SK-N-MC (cell line): ENCODE results near the gene CELSR1.

Source experiments
- EZH2 ChIP-seq: fragments of 200-600 bp; sonication (generic); IDR thresholded peaks from one replicate; pipeline ENCODE4 v1.6.1; 2017; ENCODE audit warnings: antibody characterized with exemption
- POLR2AphosphoS5 ChIP-seq: IDR thresholded peaks from 2 replicates; pipeline ENCODE4 v1.6.1; 2012; ENCODE audit warnings: mild to moderate bottlenecking, low read depth, low read length, borderline replicate concordance

DNA sequence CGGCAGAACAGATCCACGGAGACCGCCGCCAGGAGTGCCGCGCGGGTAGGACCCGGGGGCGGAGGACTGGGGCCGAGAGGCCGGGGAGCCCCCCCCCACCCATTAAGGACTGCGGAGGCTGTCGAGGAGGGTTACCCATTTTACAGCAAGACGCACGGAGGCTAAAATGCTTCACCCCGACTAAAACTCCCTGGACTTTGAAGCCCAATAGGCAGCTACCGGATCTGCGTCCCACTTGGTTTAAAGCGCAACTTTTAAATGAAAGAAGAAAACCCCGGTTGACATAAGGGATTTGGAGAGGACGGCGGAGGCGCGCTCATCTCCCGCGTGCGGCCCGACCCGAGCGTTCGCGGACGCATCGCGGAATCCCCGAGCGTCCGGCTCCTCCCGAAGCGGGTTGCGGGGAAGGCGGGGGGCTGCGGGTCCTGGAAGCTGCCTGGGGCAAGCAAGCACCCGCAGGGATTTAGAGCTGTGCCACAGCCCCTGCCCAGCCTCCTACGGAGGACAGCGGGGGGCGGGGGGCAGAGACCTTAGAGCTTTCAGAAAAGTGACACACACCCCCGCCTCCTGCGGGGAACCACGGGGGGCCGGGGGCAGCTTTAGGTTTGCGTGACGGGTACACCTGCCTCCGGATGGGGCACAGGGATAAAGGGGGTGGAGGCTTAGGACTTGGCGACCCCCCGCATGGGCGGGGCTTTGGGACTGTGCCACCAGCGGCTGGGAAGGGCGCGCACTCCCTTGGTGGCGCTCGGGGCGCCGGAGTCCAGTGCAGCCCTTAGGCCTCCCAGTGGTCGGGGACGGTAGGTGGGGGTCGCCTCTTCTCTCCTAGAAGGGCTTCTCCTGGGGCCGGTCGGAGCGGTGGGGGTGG, 760 bp upstream of the CELSR1 start:
- TF ChIP-seq POLR2AphosphoS5: no peak
- TF ChIP-seq EZH2: no peak
